Gastroesophageal sphincter (tissue), 4 donors: Measurements from ENCODE around the gene NKX1-2. TPM values are rescaled to one million over a fixed set of nuclear protein-coding genes. Genes with fewer than 3 reads are reported as not detected.

ENCODE experiments used
- ATAC-seq: fragments of 150-250 bp; one replicate; pipeline ENCODE4 v1.9.1; 2016; ENCODE audit warnings: mild to moderate bottlenecking, moderate library complexity
- H3K27ac ChIP-seq, 4 donors: fragments of 200-600 bp; sonication (generic) in 3 of 4; 1 replicate in 3 of 4; 2 replicates in 1 of 4; pipeline ENCODE4 v1.5.1; 2016 to 2019
- H3K27me3 ChIP-seq: fragments of 200-600 bp; sonication (generic); one replicate; pipeline ENCODE4 v1.5.1; 2019
- H3K36me3 ChIP-seq, 2 donors: fragments of 200-600 bp; sonication (generic); one replicate each; pipeline ENCODE4 v1.5.1; 2019; ENCODE audit warnings: control low read depth in 1 of 2
- H3K4me1 ChIP-seq, 3 donors: fragments of 200-600 bp; sonication (generic); 1 replicate in 2 of 3; 2 replicates in 1 of 3; pipeline ENCODE4 v1.5.1; 2016 to 2019; ENCODE audit warnings: control low read depth in 2 of 3
- H3K4me3 ChIP-seq, 2 donors: fragments of 200-600 bp; sonication (generic); one replicate each; pipeline ENCODE4 v1.5.1; 2019; ENCODE audit warnings: mild to moderate bottlenecking in 1 of 2, moderate library complexity in 1 of 2
- H3K9me3 ChIP-seq, 3 donors: fragments of 200-600 bp; sonication (generic); one replicate each; pipeline ENCODE4 v1.5.1; 2017 to 2019; ENCODE audit warnings: control low read depth in 2 of 3
- CTCF ChIP-seq, 4 experiments: fragments of 200-600 bp in 2 of 4; fragments of 450-650 bp in 2 of 4; sonication (generic) in 1 of 4; IDR thresholded peaks; one replicate each; pipeline ENCODE4 v1.5.1; 2017 to 2019; ENCODE audit warnings: antibody characterized with exemption in 4 of 4, mild to moderate bottlenecking in 2 of 4, moderate library complexity in 2 of 4
- EP300 ChIP-seq: sonication (generic); formaldehyde crosslinking; IDR thresholded peaks from one replicate; pipeline ENCODE4 v1.6.1; 2017; ENCODE audit warnings: antibody characterized with exemption, mild to moderate bottlenecking
- POLR2A ChIP-seq, 2 donors: fragments of 450-650 bp; IDR thresholded peaks; one replicate each; pipeline ENCODE4 v1.6.1; 2017; ENCODE audit warnings: antibody characterized with exemption in 2 of 2, mild to moderate bottlenecking in 2 of 2, moderate library complexity in 1 of 2
- POLR2AphosphoS5 ChIP-seq: sonication (generic); formaldehyde crosslinking; IDR thresholded peaks from one replicate; pipeline ENCODE4 v1.6.1; 2017; ENCODE audit warnings: antibody characterized with exemption
- WGBS, 2 donors: methylation state at CpG; one replicate each; pipeline ENCODE4 v1.1.5; 2018; ENCODE audit warnings: low coverage in 1 of 2; 5-methylcytosine and 5-hydroxymethylcytosine counted together
- total RNA-seq, 4 donors: library from RNA; depleted of rRNA; stranded (reverse); fragments of >200 nt; gene quantifications; one replicate each; pipeline ENCODE4 v1.1.0, GENCODE V29; 2016

NKX1-2 gene
- total RNA-seq, 4 donors from 2014 or later: 0.12 TPM; not detected in 3

- no peak for TF ChIP-seq POLR2A (IDR thresholded peaks at IDR 0.05)
- no peak for TF ChIP-seq CTCF (IDR thresholded peaks at IDR 0.05)
- no peak for TF ChIP-seq EP300
- no peak for TF ChIP-seq POLR2AphosphoS5
- no peaks in the 10 kb centered on the region for H3K9me3 ChIP-seq
- H3K4me1 ChIP-seq: peaks cover 0 to 9% (median 0%) of the 10 kb centered on the region in 3 donors
- no peak overlapping the region for H3K27ac ChIP-seq
- H3K27me3 ChIP-seq: no peaks in the 10 kb centered on the region
- no peak for ATAC-seq
- WGBS, 2 donors: 54 to 75% methylated on average over 2 of the region's 2 CpGs
- H3K4me3 ChIP-seq: no peak overlapping the region
- peaks cover 0 to 100% of the 10 kb centered on the region in 2 donors for H3K36me3 ChIP-seq
Observed at GRCh38 chr10:124402273-124402672, 47.6 kb downstream of the NKX1-2 start.

GRCh38 chr10:124401633-124402032, 48.2 kb downstream of the NKX1-2 start:
- 84 to 95% methylated on average over 3 to 5 of the region's 5 CpGs for WGBS, 2 donors
- Histone ChIP-seq H3K36me3 (peaks cover 0 to 99% of the 10 kb centered on the region in 2 donors), H3K4me3 (no peak overlapping the region), H3K27me3 (no peaks in the 10 kb centered on the region), H3K9me3 (no peaks in the 10 kb centered on the region), H3K27ac (no peak overlapping the region), H3K4me1 (peaks cover 0 to 9% (median 0%) of the 10 kb centered on the region in 3 donors)
- no peak for ATAC-seq
- no peak for TF ChIP-seq POLR2A (IDR thresholded peaks at IDR 0.05)
- no peak for TF ChIP-seq CTCF (IDR thresholded peaks at IDR 0.05)
- no peak for TF ChIP-seq EP300
- no peak for TF ChIP-seq POLR2AphosphoS5

Other genes with a start within 250 kb of the NKX1-2 start
- 100 to 1,000 TPM; 139 to 205 (median 168) TPM for gene OAT, start 31.1 kb downstream of the NKX1-2 start, total RNA-seq
- 10 to 100 TPM; 12.3 to 25.0 (median 16.2) TPM for gene LHPP, start 11.8 kb upstream of the NKX1-2 start, total RNA-seq